ENCODE results near the gene FUNDC1. TPM values are rescaled to one million over a fixed set of nuclear protein-coding genes. Genes with fewer than 3 reads are reported as not detected.
"Not testable (repeated sequence)": the region's sequence is repeated elsewhere in the genome, so short reads cannot be mapped to it uniquely, and the experiment has no call there.

Gene FUNDC1
- 45.6 and 54.2 TPM in 2 replicates for total RNA-seq (2014; rRNA removed; shearing (Covaris generic))

- peak; percentile 87 for DNase-seq (ENCODE audit: low spot score)
These were observed at the start of gene FUNDC1 for GRCh38 chrX:44542567-44543325. FUNDC1 (minus strand) TSS chrX:44542859; CDS start chrX:44542832, 27 bp downstream.

- no peak for DNase-seq (ENCODE audit: low spot score)
These were observed 43.2 kb upstream of the FUNDC1 start for GRCh38 chrX:44585866-44586265.

GRCh38 chrX:44580466-44580865 lies 37.8 kb upstream of the FUNDC1 start:
- peak; percentile 48 for DNase-seq (ENCODE audit: low spot score)

- no peak for DNase-seq (ENCODE audit: low spot score)
These were observed 29.8 kb upstream of the FUNDC1 start for GRCh38 chrX:44572340-44572938.

GRCh38 chrX:44570522-44570921 lies 27.9 kb upstream of the FUNDC1 start:
- peak; percentile 27 for DNase-seq (ENCODE audit: low spot score)

GRCh38 chrX:44569122-44569521 lies 26.5 kb upstream of the FUNDC1 start:
- DNase-seq (ENCODE audit: low spot score), result no peak

DNA sequence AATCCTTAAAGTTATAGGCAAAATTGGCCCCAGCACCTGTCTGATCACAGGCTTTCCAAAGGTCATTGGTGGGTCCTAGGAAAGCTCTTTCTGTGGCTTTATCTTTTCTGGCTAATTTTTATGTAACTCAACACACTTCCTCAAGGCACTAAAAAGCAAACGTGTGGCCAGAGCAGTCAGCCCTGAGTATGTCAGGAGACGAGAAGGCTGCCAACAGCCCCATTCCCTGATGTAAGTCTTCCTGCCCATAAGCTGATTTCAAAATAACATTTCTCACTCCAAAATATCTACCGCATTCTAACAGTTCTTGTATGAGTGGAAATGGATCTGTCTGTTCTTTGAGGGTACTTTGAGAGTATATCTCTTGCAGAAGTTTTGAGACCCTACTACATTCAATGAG lies 25.5 kb upstream of the FUNDC1 start:
- no peak for DNase-seq (ENCODE audit: low spot score)

DNA sequence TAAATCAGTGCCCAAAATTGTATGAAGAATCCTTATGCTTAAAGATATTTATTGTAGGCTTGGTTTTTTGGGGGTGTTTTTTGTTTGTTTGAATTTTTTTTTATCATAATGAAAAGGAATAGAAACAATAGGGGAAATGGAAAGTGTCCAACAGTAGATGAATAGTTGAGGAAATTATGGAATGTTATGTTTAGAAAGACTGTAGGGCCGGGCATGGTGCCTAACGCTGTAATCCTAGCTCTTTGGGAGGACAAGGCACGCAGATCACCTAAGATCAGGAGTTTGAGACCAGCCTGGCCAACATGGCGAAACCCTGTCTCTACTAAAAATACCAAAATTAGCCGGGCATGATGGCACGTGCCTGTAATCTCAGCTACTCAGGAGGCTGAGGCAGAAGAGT lies 19.2 kb upstream of the FUNDC1 start:
- DNase-seq (ENCODE audit: low spot score), result not testable (repeated sequence)

DNA sequence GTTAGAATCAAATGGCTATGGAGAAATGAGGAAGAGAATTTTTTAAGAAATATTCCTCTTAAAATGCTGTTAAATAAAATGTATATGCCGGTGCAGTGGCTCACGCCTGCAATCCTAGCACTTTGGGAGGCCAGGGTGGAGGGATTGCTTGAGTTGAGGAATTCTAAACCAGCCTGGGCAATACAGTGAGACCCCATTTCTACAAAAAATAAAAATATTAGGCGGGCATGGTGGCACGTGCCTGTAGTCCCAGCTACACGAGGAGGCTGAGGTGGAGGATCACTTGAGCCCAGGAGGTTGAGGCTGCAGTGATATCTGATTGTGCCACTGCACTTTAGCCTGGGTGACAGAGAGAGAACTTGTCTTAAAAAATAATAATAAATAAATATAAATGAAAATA lies 7.9 kb upstream of the FUNDC1 start:
- no peak for DNase-seq (ENCODE audit: low spot score)

- DNase-seq (ENCODE audit: low spot score), result not testable (repeated sequence)
These were observed 2.8 kb upstream of the FUNDC1 start for GRCh38 chrX:44545454-44545853.

- no peak for DNase-seq (ENCODE audit: low spot score)
These were observed 1.4 kb upstream of the FUNDC1 start for GRCh38 chrX:44544036-44544435.

- DNase-seq (ENCODE audit: low spot score), result no peak
These were observed 6.5 kb downstream of the FUNDC1 start for GRCh38 chrX:44536198-44536597.

- no peak for DNase-seq (ENCODE audit: low spot score)
These were observed 13.3 kb downstream of the FUNDC1 start for GRCh38 chrX:44529310-44529709.

DNA sequence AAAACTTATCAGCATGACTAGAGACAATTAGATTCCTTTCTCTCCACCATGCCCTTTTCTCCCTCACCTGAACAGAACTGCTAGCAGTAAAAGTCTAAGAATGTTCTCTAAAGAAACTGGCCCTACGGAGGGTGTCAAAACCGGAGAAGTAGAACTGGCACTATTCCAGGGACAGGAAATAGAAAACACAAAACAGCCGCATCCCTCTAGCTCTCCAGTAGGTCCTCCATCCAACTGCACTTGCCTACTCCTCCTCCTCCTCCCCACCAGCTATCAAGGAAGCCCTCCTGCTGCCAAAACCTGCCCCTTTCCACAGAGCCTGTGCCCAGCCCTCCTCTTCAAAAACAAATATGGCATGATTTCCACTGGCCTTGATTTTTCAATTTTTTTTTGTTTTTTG lies 28.4 kb downstream of the FUNDC1 start:
- DNase-seq (ENCODE audit: low spot score), result no peak

- no peak for DNase-seq (ENCODE audit: low spot score)
These were observed 35.4 kb downstream of the FUNDC1 start for GRCh38 chrX:44507292-44507691.

DNA sequence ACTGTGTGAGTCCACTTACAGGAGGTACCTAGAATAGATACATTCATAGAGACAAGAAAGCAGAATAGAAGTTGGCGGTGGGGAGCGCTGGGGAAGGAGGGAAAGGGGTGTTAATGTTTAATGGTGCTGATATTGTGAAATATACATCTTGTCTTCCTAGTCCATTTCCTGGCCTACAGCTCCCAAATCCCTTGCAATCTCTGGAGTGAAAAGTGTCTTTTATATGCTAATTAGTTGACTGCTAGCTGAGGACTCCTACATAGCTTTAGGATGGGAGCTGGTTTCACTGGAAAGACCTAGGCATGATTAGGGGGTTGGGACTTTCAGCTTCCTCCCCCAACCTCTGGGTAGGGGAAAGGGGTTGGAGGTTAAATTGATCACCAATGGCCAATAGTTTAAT lies 36.0 kb downstream of the FUNDC1 start:
- DNase-seq (ENCODE audit: low spot score), result no peak

DNA sequence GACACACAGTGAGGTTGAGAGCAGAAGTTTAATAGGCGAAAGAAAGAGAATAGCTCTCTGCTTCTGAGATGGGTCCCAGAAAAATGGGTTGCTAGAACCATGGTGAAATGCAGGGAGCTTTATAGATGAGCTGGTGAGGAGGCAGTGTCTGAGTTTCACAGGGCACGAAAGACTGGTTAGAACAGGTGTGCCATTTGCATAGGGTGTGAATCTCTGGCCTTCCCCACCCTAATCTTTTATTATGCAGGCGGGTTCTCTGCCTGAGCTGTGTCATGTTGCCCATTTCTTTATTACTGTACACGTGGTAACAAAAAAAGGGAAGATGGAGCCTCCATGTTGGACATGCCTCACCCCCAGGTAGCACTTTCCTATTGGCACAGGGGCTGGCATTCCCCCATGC lies 39.1 kb downstream of the FUNDC1 start:
- no peak for DNase-seq (ENCODE audit: low spot score)

- DNase-seq (ENCODE audit: low spot score), result no peak
These were observed 47.6 kb downstream of the FUNDC1 start for GRCh38 chrX:44495091-44495490.

- no peak for DNase-seq (ENCODE audit: low spot score)
These were observed 48.3 kb downstream of the FUNDC1 start for GRCh38 chrX:44494357-44494756.

DNA sequence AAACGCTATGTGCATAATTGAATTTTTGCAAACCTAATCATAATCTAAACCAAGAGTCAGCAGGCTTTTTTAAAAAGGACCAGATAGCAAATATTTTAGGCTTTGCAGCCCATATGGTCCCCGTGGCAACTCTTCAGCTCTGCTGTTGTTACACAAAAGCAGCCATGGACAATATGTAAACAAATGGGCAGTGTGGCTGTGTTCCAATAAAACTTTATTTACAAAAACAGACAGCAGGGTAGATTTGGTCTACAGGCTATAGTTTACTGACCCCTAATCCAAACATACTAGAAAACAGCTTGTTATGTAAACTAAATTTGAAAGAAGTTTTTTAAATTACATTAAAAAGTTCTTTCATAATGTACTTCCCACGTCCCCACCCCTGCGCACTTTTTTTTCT lies 53.1 kb downstream of the FUNDC1 start:
- DNase-seq (ENCODE audit: low spot score), result no peak

GRCh38 chrX:44484607-44485146 lies 58.0 kb downstream of the FUNDC1 start:
- DNase-seq (ENCODE audit: low spot score), result no peak

- DNase-seq (ENCODE audit: low spot score), result no peak
These were observed 58.6 kb downstream of the FUNDC1 start for GRCh38 chrX:44483965-44484606.

DNA sequence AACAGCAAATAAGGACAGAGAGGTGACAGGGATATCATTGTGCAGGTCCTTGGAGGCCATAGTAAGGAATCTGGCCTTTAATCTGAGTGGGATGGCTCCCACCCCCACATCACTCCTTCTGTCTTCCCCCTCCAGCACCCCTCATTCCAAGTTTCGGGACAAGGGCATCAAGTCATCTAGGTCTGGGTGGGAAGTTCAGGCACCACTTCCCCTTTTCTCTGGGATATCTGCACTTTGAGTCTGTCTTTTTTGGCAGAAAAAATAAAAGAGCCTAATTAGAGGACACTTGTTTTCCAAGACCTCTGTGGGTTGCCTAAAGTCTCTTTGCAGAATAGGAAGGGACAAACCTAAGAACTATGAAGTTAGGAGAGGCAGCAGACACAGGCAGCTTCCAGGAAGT lies 60.1 kb downstream of the FUNDC1 start:
- DNase-seq (ENCODE audit: low spot score), result no peak
